ENCODE results near the gene TSC22D3. TPM values are rescaled to one million over a fixed set of nuclear protein-coding genes. Genes with fewer than 3 reads are reported as not detected.

Gene TSC22D3
- total RNA-seq, 1 donor from 2014 or later: 41.4 TPM

DNA sequence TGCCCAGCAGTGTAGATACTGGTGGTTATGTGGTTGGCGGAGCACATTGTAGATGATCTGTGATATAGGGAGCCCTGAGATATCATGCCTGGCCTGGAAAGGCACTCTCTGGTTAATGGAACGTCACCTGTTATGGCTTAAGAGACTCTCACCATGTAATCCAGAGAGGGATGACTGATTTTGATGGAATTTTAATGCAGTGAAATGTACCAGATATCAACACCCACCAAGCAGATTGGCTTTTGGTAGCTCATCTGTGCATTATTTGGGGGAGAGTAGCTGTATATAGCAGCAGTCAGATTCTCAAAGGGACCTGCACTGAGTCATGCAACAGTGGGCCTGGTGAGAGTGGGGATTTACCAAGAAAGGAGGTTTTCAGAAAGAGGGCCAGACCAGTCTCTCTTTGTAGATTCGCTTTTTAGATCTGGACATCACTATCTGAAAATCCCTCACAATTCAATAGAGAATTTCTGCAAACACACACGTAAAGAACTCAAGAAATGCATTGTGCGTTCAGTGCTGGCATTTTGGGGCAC is 17.3 kb downstream of the TSC22D3 start:
- no peak overlapping the region for H3K4me3 Mint-ChIP-seq (ENCODE audit: low read depth)
- no peak overlapping the region for H3K27ac Mint-ChIP-seq
- peaks cover 26% of the 10 kb centered on the region for H3K27me3 Mint-ChIP-seq
- H3K4me1 Mint-ChIP-seq (ENCODE audit: low read depth): peaks cover 3% of the 10 kb centered on the region
- peaks cover 3% of the 10 kb centered on the region for H3K9me3 Mint-ChIP-seq (ENCODE audit: low read depth)
- H3K36me3 Mint-ChIP-seq (ENCODE audit: insufficient read depth): no peaks in the 10 kb centered on the region
- TF ChIP-seq CTCF (IDR thresholded peaks at IDR 0.05; ENCODE audit: unreplicated experiment): no peak
- no peak for DNase-seq (ENCODE audit: low spot score, unreplicated experiment)

DNA sequence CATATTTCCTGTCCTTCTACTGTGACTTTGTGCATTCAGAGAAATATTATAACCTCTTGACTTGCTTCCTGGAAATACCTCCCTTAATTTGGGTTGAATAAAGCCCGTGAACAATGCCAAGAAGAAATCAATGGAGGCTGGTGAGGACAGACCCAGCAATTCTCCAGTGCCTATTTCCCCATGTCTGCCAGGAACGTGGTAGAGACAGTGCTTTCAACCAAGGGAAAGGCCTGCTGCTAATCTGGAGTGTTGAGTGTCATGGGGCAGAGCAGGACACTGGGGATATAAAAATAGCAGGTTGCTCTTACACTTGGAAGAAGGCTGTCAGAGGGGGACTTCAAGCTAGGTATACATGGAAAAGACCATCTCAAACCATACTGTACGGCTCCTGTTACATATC is 19.9 kb downstream of the TSC22D3 start:
- TF ChIP-seq CTCF (IDR thresholded peaks at IDR 0.05; ENCODE audit: unreplicated experiment): no peak
- Mint-ChIP-seq H3K27me3 (peaks cover 27% of the 10 kb centered on the region), H3K9me3 (ENCODE audit: low read depth) (no peaks in the 10 kb centered on the region), H3K4me3 (ENCODE audit: low read depth) (no peak overlapping the region), H3K4me1 (ENCODE audit: low read depth) (no peaks in the 10 kb centered on the region), H3K27ac (no peak overlapping the region), H3K36me3 (ENCODE audit: insufficient read depth) (no peaks in the 10 kb centered on the region)
- DNase-seq (ENCODE audit: low spot score, unreplicated experiment): no peak

GRCh38 chrX:107753187-107753586 is 22.4 kb downstream of the TSC22D3 start:
- no peak for TF ChIP-seq CTCF (IDR thresholded peaks at IDR 0.05; ENCODE audit: unreplicated experiment)
- H3K9me3 Mint-ChIP-seq (ENCODE audit: low read depth): no peaks in the 10 kb centered on the region
- no peak overlapping the region for H3K4me3 Mint-ChIP-seq (ENCODE audit: low read depth)
- H3K4me1 Mint-ChIP-seq (ENCODE audit: low read depth): peaks cover 5% of the 10 kb centered on the region
- no peak for DNase-seq (ENCODE audit: low spot score, unreplicated experiment)
- H3K36me3 Mint-ChIP-seq (ENCODE audit: insufficient read depth): no peaks in the 10 kb centered on the region
- H3K27ac Mint-ChIP-seq: no peak overlapping the region
- H3K27me3 Mint-ChIP-seq: peaks cover 18% of the 10 kb centered on the region

GRCh38 chrX:107752714-107753113 is 22.9 kb downstream of the TSC22D3 start:
- H3K4me1 Mint-ChIP-seq (ENCODE audit: low read depth): peaks cover 10% of the 10 kb centered on the region
- H3K4me3 Mint-ChIP-seq (ENCODE audit: low read depth): no peak overlapping the region
- peaks cover 15% of the 10 kb centered on the region for H3K27me3 Mint-ChIP-seq
- no peak overlapping the region for H3K27ac Mint-ChIP-seq
- H3K36me3 Mint-ChIP-seq (ENCODE audit: insufficient read depth): no peaks in the 10 kb centered on the region
- DNase-seq (ENCODE audit: low spot score, unreplicated experiment): no peak
- H3K9me3 Mint-ChIP-seq (ENCODE audit: low read depth): no peaks in the 10 kb centered on the region
- TF ChIP-seq CTCF (IDR thresholded peaks at IDR 0.05; ENCODE audit: unreplicated experiment): no peak

- Mint-ChIP-seq H3K27ac (no peak overlapping the region), H3K36me3 (ENCODE audit: insufficient read depth) (no peaks in the 10 kb centered on the region), H3K4me3 (ENCODE audit: low read depth) (no peak overlapping the region), H3K9me3 (ENCODE audit: low read depth) (no peaks in the 10 kb centered on the region), H3K27me3 (peaks cover 14% of the 10 kb centered on the region), H3K4me1 (ENCODE audit: low read depth) (peaks cover 16% of the 10 kb centered on the region)
- TF ChIP-seq CTCF (IDR thresholded peaks at IDR 0.05; ENCODE audit: unreplicated experiment): no peak
- no peak for DNase-seq (ENCODE audit: low spot score, unreplicated experiment)
Measured at GRCh38 chrX:107752043-107752442, 23.5 kb downstream of the TSC22D3 start.
